ENCODE data around the gene TMEM30B. TPM values are rescaled to one million over a fixed set of nuclear protein-coding genes. Genes with fewer than 3 reads are reported as not detected.

TMEM30B gene
- total RNA-seq, 1 donor from 2014 or later = 0.34 TPM

DNA sequence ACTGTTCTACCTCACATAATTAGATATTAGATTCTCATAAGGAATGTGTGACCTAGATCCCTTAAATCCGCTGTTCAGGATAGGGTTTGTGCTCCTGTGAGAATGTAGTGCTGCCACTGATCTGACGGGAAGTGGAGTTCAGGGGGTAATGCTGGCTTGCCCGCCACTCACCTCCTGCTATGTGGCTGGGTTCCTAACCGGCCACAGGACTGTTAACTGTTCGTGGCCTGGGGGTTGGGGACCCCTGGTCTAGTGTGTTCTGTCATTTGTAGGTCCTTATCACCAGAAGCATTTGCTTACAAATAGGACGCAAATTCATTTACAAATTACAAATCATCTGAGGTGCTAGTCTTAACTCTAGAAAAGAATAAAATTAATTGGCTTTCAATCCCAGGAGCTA, 16.4 kb upstream of the TMEM30B start:
- no peak for DNase-seq

DNA sequence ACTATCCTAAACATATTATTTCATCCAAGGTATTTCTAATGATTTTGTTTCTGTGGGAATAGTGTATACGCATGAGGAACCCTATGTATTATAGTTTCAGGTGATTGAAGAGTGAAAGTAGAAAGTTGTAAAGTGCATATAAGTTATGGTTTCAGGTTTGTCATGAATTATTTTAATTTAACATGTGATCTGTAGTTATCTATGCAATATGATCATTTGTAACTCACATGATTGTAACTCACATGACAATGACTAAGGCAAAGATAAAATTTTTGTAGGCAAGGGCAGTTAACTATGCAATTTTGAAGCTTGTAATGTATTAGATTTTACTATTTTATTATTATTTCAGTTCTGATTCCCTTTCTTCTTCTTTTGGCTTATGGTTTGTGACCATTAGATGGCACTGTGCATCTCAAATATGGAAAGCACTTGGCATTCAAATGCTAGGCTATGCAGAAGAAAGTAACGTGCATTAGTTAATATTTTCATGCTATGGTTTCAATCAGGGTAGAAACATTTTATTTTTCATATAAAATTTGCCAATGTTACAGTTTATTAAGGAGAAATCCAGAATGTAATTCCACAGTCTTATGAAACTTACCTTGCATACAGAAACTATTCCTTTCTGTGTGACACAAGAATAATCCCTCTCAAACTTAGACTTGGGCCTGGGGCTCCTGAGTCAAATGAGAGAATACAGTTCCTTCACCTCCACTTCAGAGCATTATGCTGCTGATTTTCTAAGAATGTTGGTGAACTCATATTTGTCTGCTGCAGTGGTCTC, 15.8 kb upstream of the TMEM30B start:
- peak; percentile 83 for DNase-seq

DNA sequence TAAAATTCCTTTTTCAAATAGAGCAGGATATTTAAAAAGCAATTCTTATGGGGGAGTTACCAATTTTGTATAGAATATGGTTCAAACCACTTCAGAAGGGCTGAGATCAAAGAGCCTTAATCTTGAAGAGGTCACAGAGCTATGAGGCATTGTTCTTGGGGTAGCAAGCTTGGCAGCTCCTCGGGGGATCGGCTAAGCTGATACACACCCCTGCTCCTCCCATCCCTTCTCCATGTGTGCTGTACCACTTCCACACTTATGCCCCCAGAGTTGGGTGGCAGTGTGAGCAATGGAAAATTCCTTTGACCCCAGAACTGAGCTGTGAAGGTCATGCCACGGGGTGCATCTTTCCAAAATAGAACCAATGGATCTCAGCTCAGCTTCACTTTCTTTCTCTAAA, 15.0 kb upstream of the TMEM30B start:
- no peak for DNase-seq

- DNase-seq = no peak
Measured at GRCh38 chr14:61290701-61291100, 9.6 kb upstream of the TMEM30B start.

- peak; percentile 50 for DNase-seq
Measured at GRCh38 chr14:61288720-61289119, 7.6 kb upstream of the TMEM30B start.

DNA sequence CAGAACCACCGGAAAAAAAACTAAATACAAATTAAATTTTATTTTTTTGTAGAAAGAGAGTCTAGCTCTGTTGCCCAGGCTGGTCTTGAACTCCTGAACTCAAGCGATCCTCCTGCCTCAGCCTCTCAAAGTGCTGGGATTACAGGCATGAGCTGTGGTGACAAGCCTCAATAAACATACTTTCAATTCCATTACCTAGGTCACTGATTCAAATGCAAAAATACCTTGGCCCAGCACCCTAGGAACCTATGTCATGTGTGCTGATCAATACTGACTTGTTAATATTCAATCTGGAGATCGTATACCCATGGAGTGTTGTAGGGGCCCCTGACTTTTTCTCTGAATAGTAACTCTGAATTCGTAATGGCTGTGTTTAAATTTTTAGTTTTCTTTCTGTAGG, 7.1 kb upstream of the TMEM30B start:
- no peak for DNase-seq

DNA sequence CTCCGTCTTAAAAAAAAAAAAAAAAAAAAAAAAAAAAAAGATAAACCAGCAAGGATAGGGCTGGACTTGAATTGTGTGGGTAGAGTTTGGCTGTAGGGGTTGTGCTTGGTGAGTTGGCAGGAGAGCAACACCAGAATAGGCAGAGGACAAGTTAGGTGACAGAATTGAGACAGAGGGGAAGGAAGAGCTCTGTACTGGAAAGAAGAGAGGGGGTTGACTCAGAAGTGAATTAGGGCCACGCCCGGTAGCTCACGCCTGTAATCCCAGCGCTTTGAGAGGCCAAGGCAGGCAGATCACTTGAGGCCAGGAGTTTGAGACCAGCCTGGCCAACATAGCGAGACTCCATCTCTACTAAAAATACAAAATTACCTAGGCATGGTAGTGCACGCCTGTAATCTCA, 6.1 kb upstream of the TMEM30B start:
- no peak for DNase-seq

DNA sequence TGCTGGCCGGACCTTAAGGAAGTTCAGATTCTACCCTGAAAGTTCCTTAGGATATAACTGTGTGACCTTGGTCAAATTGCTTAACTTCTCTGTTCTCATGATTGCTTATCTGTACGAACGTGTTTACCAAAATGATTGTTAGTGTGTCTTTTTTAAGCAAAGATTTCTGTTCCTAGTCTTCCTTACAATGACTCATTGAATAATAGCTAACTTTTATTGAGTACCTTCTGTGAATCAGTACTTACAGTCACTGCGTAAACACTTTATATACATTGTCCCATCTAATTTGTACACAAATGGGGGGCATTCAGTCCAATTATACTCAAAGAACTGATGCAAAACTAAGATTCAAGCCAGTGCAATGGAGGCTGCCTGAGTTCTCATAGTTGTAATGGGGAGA, 4.2 kb upstream of the TMEM30B start:
- DNase-seq = no peak

DNA sequence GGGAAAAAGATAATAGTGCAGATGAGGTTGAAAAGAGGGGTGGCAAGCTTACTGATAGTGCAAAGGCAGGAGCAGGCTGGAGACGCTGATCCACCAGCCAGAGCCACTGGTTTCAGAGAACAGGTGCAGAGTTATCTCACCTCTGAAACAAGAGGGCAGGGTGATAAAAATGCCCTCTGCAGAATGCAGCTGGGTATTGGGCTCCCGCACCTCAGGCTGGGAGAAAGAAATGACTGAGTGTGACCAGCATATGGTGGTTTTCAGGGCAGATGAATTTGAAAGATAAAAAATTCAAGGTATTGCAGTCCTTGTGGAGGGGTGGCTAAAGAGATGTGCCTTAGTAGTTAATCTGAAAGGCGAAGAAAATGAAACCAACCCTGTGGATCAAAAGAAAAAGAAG, 2.9 kb upstream of the TMEM30B start:
- DNase-seq = no peak

DNA sequence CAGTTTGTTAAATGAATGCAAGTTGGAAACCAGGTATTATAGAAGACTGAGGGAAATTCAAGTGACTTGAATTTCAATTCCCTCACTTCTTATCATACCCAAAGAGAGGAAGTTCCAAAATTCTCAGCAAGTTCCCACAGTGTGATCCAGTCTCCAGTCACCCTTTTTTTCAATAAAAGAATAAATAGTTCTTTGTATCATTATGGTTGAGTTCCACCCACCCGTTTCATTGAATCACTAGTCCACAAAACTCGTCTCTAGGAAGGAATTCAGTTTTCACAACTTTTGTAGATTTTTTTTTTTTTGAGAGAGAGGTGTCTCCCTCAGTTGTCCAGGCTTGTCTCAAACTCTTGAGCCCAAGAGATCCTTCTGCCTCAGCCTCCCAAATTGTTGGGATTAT, 1.6 kb upstream of the TMEM30B start:
- no peak for DNase-seq

GRCh38 chr14:61281948-61282275, 774 bp upstream of the TMEM30B start:
- no peak for DNase-seq

- peak; percentile 88 for DNase-seq
Measured at GRCh38 chr14:61280526-61281185, 482 bp downstream of the TMEM30B start.

DNA sequence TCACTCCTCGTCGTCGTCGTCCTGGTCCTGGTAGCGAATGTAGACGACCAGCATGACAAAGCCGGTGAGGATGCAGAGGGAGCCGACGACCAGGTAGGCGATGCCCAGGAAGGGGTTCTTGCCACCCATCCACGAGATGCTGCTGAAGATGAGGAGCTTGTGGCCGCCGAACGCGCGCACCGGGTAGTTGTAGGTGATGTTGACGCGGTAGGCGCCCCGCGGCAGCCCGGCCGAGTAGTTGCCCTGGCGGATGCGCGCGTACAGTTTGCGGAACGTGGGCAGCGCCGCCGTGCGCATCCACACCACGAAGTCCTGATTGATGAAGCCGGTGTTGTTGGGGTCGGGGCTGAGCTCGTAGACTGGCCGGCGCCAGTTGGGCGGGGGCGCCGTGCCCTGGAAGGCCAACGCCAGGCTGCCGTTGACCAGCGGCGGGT, 1.0 kb downstream of the TMEM30B start:
- no peak for DNase-seq

GRCh38 chr14:61279082-61279481, 2.1 kb downstream of the TMEM30B start:
- DNase-seq = no peak

GRCh38 chr14:61277784-61278183, 3.4 kb downstream of the TMEM30B start:
- no peak for DNase-seq

DNA sequence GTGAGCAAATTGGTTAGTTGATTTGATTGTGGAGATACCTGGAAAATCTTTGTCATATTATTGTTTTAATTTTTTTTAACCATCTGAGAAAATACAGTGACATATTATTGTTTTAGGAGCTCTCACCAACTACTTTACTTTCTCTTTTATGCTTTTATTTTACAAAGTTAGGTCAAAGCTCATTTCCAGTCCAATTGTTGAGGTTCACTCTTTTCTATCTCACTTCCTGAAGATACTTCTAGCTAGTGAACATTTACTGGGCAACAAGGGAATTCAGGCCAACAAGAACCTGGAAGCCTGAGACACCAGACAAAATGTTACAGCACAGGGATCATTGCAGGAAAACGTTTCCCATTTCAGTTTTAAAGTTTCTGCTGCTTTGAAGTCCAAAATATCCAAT, 3.9 kb downstream of the TMEM30B start:
- DNase-seq = peak; percentile 47

- no peak for DNase-seq
Measured at GRCh38 chr14:61271552-61271951, 9.6 kb downstream of the TMEM30B start.

DNA sequence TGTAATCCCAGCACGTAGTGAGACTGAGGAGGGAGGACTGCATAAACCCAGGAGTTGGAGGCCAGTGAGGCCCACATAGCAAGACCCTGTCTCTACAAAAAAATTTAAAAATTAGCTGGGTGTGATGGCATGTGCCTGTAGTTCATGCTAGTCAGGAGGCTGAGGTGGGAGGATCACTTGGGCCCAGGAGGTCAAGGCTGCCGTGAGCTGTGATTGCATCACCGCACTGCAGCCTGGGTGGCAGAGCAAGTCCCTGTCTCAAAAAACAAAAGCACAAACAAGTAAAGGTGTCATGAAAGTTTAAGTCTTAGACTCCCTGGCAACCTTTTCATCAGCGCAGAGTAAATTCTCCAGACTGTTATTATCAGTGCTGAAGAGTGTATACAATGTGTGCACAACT, 10.4 kb downstream of the TMEM30B start:
- DNase-seq = no peak

- DNase-seq = peak; percentile 86
Measured at GRCh38 chr14:61269321-61270083, 11.6 kb downstream of the TMEM30B start.

DNA sequence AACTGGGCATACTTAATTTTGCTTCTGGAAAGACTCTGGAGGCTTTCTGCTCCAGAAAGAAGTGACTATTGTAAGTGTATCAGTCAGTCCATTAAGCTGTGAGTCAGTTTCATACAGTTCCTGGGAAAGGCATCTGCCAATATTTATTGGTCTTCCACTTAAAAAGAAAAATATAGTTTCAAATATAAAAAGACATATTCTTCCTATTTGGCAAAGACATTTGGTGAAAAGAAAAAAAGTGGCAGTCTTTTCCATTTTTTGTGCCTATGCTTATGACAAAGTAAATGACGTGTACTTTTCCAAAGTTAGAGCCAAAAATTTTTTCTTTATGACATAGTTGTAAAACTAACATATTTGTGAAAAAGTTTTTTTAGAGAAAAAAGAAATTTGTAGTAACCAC, 12.3 kb downstream of the TMEM30B start:
- DNase-seq = no peak

GRCh38 chr14:61266891-61267740, 14.0 kb downstream of the TMEM30B start:
- peak; percentile 41 for DNase-seq

DNA sequence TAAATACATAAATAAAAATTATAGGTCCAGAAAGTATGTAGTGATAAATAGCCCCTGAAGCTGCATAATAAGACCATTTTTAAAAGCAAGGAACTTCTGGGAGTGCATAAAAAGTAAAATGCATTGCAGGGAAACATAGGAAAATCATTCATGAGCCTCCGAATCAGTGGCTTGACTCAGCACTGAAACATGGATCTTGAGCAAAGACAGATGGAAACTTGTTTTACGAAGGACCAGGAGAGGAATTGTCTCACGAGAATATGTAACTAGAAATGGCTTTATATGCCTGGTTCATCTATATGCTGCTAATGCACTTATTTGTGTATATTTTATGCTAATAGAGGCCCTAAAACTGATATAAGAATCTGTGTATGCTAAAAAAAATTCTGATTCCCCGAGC, 14.7 kb downstream of the TMEM30B start:
- DNase-seq = no peak

DNA sequence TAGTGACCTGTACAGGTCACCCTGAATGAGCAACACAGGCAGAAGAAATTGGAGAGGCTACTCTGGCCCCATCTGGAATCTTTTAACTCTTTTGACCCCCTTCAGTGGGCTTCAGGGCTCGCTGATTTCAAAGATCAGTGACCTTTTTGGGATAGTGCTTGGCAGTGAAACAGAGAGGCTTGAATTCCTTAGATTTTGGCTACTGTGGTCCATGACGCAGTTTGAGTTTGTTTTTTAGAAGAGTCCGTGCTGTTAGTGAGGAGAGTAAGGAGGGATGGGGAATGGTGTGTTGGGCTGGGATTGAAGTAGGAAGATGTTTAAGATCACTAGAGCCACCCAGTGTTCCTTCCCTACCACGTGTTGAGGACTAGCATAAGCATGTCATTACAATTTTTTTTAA, 16.5 kb downstream of the TMEM30B start:
- no peak for DNase-seq
